MCF 10A (cell line): ENCODE results near the gene FLAD1. TPM values are rescaled to one million over a fixed set of nuclear protein-coding genes. Genes with fewer than 3 reads are reported as not detected.

Source experiments
- BruUV-seq: library from RNA; stranded (reverse); fragments of 400-500 nt; replicated peaks from 2 replicates; lab custom pipeline; 2021; lab: Mats Ljungman, UMichigan
- CTCF ChIA-PET: fragments of 300-600 bp; sonication (Branson Sonifier 250); formaldehyde crosslinking; extraction: SDS; loops from one replicate; lab custom pipeline; 2021; ENCODE audit warnings: antibody characterized with exemption, inconsistent platforms; lab: Yijun Ruan, JAX
- POLR2A ChIA-PET: fragments of 300-600, 350-650 bp; sonication (Branson Sonifier 250); formaldehyde crosslinking; extraction: SDS; loops from one replicate; lab custom pipeline; 2020; ENCODE audit warnings: antibody characterized with exemption, inconsistent platforms; lab: Yijun Ruan, JAX
- DNase-seq: peaks from one replicate; pipeline ENCODE4 v3.0.0-alpha.2; 2018; ENCODE audit not compliant: unreplicated experiment
- H3K27ac Mint-ChIP-seq: one replicate; pipeline ENCODE4 v1.8.0; 2022; ENCODE audit warnings: mild to moderate bottlenecking, low read depth, mixed read lengths; ENCODE audit not compliant: unreplicated experiment
- H3K27me3 Mint-ChIP-seq: one replicate; pipeline ENCODE4 v1.8.0; 2022; ENCODE audit warnings: mixed read lengths; ENCODE audit not compliant: insufficient read depth, unreplicated experiment
- H3K36me3 Mint-ChIP-seq: one replicate; pipeline ENCODE4 v1.8.0; 2022; ENCODE audit warnings: mild to moderate bottlenecking, moderate library complexity, mixed read lengths; ENCODE audit not compliant: insufficient read depth, unreplicated experiment
- H3K4me1 Mint-ChIP-seq: one replicate; pipeline ENCODE4 v1.8.0; 2022; ENCODE audit warnings: mixed read lengths; ENCODE audit not compliant: insufficient read depth, unreplicated experiment
- H3K4me3 Mint-ChIP-seq: one replicate; pipeline ENCODE4 v1.8.0; 2022; ENCODE audit warnings: mild to moderate bottlenecking, moderate library complexity, mixed read lengths; ENCODE audit not compliant: unreplicated experiment
- H3K9me3 Mint-ChIP-seq: one replicate; pipeline ENCODE4 v1.8.0; 2022; ENCODE audit warnings: mixed read lengths; ENCODE audit not compliant: unreplicated experiment
- CTCF ChIP-seq: fragments of 200-600 bp; IDR thresholded peaks from one replicate; pipeline ENCODE4 v1.8.0; 2022; ENCODE audit warnings: antibody characterized with exemption, mild to moderate bottlenecking; ENCODE audit not compliant: unreplicated experiment
- intact Hi-C: fragments of 100-400 bp; cut with micrococcal nuclease; formaldehyde crosslinking; loops from 2 replicates; pipeline ENCODE4 v1.14.1; 2022
- total RNA-seq: library from RNA; stranded (reverse); gene quantifications from 2 replicates; pipeline ENCODE4 v1.2.3, GENCODE V29; 2022

Gene FLAD1
- total RNA-seq, 1 experiment from 2014 or later: 91.1 TPM

GRCh38 chr1:155009742-155010141, 26.6 kb downstream of the FLAD1 start:
- TF ChIP-seq CTCF: no peak
- Mint-ChIP-seq H3K4me3 (peak overlapping the region; percentile 84), H3K4me1 (peaks cover 83% of the 10 kb centered on the region), H3K36me3 (peaks cover 55% of the 10 kb centered on the region), H3K27ac (peak overlapping the region; percentile 87), H3K9me3 (no peaks in the 10 kb centered on the region), H3K27me3 (no peaks in the 10 kb centered on the region)
- intact Hi-C loops: no loop called here
- no peak for DNase-seq
- CTCF ChIA-PET: interaction anchor here (1.0 to 14.4 kb wide), 3 partner anchors 9 to 39 kb away, joined by 3 to 390 read pairs (median 10); partner anchors contain the start of genes ADAM15 and SHC1
- POLR2A ChIA-PET: interaction anchor here (11.1 to 14.0 kb wide), 2 partner anchors 7 to 35 kb away, joined by 283 to 312 read pairs; partner anchors contain the start of genes CKS1B and SHC1
- BruUV-seq: no TSS peak

- Mint-ChIP-seq H3K27ac (peak overlapping the region; percentile 87), H3K4me3 (peak overlapping the region; percentile 84), H3K4me1 (peaks cover 77% of the 10 kb centered on the region), H3K27me3 (no peaks in the 10 kb centered on the region), H3K36me3 (peaks cover 61% of the 10 kb centered on the region), H3K9me3 (no peaks in the 10 kb centered on the region)
- no peak for DNase-seq
- CTCF ChIA-PET: interaction anchor here (0.6 to 14.4 kb wide), 3 partner anchors 37 to 76 kb away, joined by 3 to 390 read pairs (median 3); partner anchors contain the start of genes ADAM15 and SHC1
- POLR2A ChIA-PET: interaction anchor here (0.6 to 14.0 kb wide), 6 partner anchors 6 to 592 kb away, joined by 3 to 312 read pairs (median 12); partner anchors contain the start of genes CKS1B, SHC1 and ZBTB7B
- intact Hi-C loops: no loop called here
- BruUV-seq: no TSS peak
- TF ChIP-seq CTCF: no peak
Observed at GRCh38 chr1:155010211-155010918, 27.2 kb downstream of the FLAD1 start.

- peaks cover 76% of the 10 kb centered on the region for H3K4me1 Mint-ChIP-seq
- no peaks in the 10 kb centered on the region for H3K9me3 Mint-ChIP-seq
- ChIA-PET CTCF (interaction anchor here (0.6 to 14.4 kb wide), 2 partner anchors 36 to 118 kb away, joined by 3 to 390 read pairs; partner anchors contain the start of gene ADAM15), POLR2A (interaction anchor here (0.6 to 14.0 kb wide), 6 partner anchors 7 to 49 kb away, joined by 3 to 312 read pairs (median 24); partner anchors contain the start of genes CKS1B, FLAD1, SHC1 and ZBTB7B)
- BruUV-seq: no TSS peak
- H3K27ac Mint-ChIP-seq: peak overlapping the region; percentile 12
- H3K4me3 Mint-ChIP-seq: peak overlapping the region; percentile 84
- intact Hi-C loops: no loop called here
- H3K36me3 Mint-ChIP-seq: peaks cover 63% of the 10 kb centered on the region
- H3K27me3 Mint-ChIP-seq: no peaks in the 10 kb centered on the region
- TF ChIP-seq CTCF: no peak
- no peak for DNase-seq
Observed at GRCh38 chr1:155011004-155011416, 27.9 kb downstream of the FLAD1 start.

GRCh38 chr1:155011437-155012025, 28.4 kb downstream of the FLAD1 start:
- TF ChIP-seq CTCF: no peak
- ChIA-PET POLR2A (interaction anchor here (0.5 to 14.0 kb wide), 12 partner anchors 7 to 613 kb away, joined by 3 to 312 read pairs (median 7); partner anchors contain the start of genes ADAM15, CKS1B, FLAD1 and PBXIP1), CTCF (interaction anchor here (0.5 to 14.4 kb wide), 6 partner anchors 27 to 863 kb away, joined by 3 to 390 read pairs (median 3); partner anchors contain the start of gene ADAM15)
- peaks cover 76% of the 10 kb centered on the region for H3K4me1 Mint-ChIP-seq
- peak overlapping the region; percentile 84 for H3K4me3 Mint-ChIP-seq
- no TSS peak for BruUV-seq
- H3K27me3 Mint-ChIP-seq: no peaks in the 10 kb centered on the region
- intact Hi-C loops: no loop called here
- no peak for DNase-seq
- H3K27ac Mint-ChIP-seq: peak overlapping the region; percentile 86
- H3K36me3 Mint-ChIP-seq: peaks cover 69% of the 10 kb centered on the region
- no peaks in the 10 kb centered on the region for H3K9me3 Mint-ChIP-seq
